Measurements from ENCODE around the gene EXOC7. TPM values are rescaled to one million over a fixed set of nuclear protein-coding genes. Genes with fewer than 3 reads are reported as not detected.

Gene EXOC7
- total RNA-seq, 3 donors from 2014 or later (not counting 1 experiment from before 2014, with no cell fraction given), result 130 to 149 (median 142) TPM

GRCh38 chr17:76087531-76087930 is 16.1 kb downstream of the EXOC7 start:
- Mint-ChIP-seq H3K4me3 (no peak overlapping the region), H3K27me3 (ENCODE audit: low read depth in 2 of 2) (no peaks in the 10 kb centered on the region), H3K4me1 (no peaks in the 10 kb centered on the region), H3K9me3 (no peaks in the 10 kb centered on the region), H3K36me3 (no peaks in the 10 kb centered on the region), H3K27ac (no peak overlapping the region)
- no peak for TF ChIP-seq CTCF (IDR thresholded peaks at IDR 0.05)
- no peaks in the 10 kb centered on the region for H3K4me1 ChIP-seq (ENCODE audit: control insufficient read depth, insufficient read depth, low read length)
- H3K4me3 ChIP-seq (ENCODE audit: low read length), result no peak overlapping the region
- DNase-seq (no peak), ATAC-seq (no peak)
- H3K27me3 ChIP-seq (ENCODE audit: control insufficient read depth, insufficient read depth, low read length), result no peaks in the 10 kb centered on the region
- H3K9me3 ChIP-seq (ENCODE audit: control insufficient read depth, insufficient read depth, low read length), result no peaks in the 10 kb centered on the region
- no peak overlapping the region for H3K27ac ChIP-seq (ENCODE audit: low read length)
- H3K36me3 ChIP-seq (ENCODE audit: control insufficient read depth, insufficient read depth, low read length), result peaks cover 91% of the 10 kb centered on the region
- 98% methylated on average over 11 of the region's 11 CpGs for WGBS (ENCODE audit: insufficient coverage)
- intact Hi-C loops (cut with micrococcal nuclease), result no loop called here

GRCh38 chr17:76086384-76086783 is 17.2 kb downstream of the EXOC7 start:
- Histone ChIP-seq H3K27me3 (ENCODE audit: control insufficient read depth, insufficient read depth, low read length) (no peaks in the 10 kb centered on the region), H3K9me3 (ENCODE audit: control insufficient read depth, insufficient read depth, low read length) (no peaks in the 10 kb centered on the region), H3K4me3 (ENCODE audit: low read length) (no peak overlapping the region), H3K36me3 (ENCODE audit: control insufficient read depth, insufficient read depth, low read length) (peaks cover 88% of the 10 kb centered on the region), H3K27ac (ENCODE audit: low read length) (no peak overlapping the region), H3K4me1 (ENCODE audit: control insufficient read depth, insufficient read depth, low read length) (no peaks in the 10 kb centered on the region)
- Mint-ChIP-seq H3K4me3 (no peak overlapping the region), H3K4me1 (peaks cover 0 to 6% of the 10 kb centered on the region in 2 donors), H3K27me3 (ENCODE audit: low read depth in 2 of 2) (no peaks in the 10 kb centered on the region), H3K27ac (no peak overlapping the region), H3K36me3 (no peaks in the 10 kb centered on the region), H3K9me3 (no peaks in the 10 kb centered on the region)
- no peak for ATAC-seq
- intact Hi-C loops (cut with micrococcal nuclease), result no loop called here
- no peak for DNase-seq
- no peak for TF ChIP-seq CTCF (IDR thresholded peaks at IDR 0.05)
- over 99% methylated on average over 9 of the region's 9 CpGs for WGBS (ENCODE audit: insufficient coverage)

GRCh38 chr17:76085731-76086366 is 17.7 kb downstream of the EXOC7 start:
- Mint-ChIP-seq H3K9me3 (no peaks in the 10 kb centered on the region), H3K27ac (no peak overlapping the region), H3K4me3 (no peak overlapping the region), H3K36me3 (no peaks in the 10 kb centered on the region), H3K27me3 (ENCODE audit: low read depth in 2 of 2) (no peaks in the 10 kb centered on the region), H3K4me1 (peaks cover 0 to 6% of the 10 kb centered on the region in 2 donors)
- intact Hi-C loops (cut with micrococcal nuclease), result no loop called here
- no peak for DNase-seq
- Histone ChIP-seq H3K36me3 (ENCODE audit: control insufficient read depth, insufficient read depth, low read length) (peaks cover 83% of the 10 kb centered on the region), H3K4me3 (ENCODE audit: low read length) (no peak overlapping the region), H3K4me1 (ENCODE audit: control insufficient read depth, insufficient read depth, low read length) (no peaks in the 10 kb centered on the region), H3K9me3 (ENCODE audit: control insufficient read depth, insufficient read depth, low read length) (no peaks in the 10 kb centered on the region), H3K27me3 (ENCODE audit: control insufficient read depth, insufficient read depth, low read length) (no peaks in the 10 kb centered on the region), H3K27ac (ENCODE audit: low read length) (no peak overlapping the region)
- no peak for ATAC-seq
- TF ChIP-seq CTCF (IDR thresholded peaks at IDR 0.05), result no peak
- 96% methylated on average over 13 of the region's 13 CpGs for WGBS (ENCODE audit: insufficient coverage)

Data from natural killer cell (primary cell).